Activated CD4-positive, CD25-positive, alpha-beta regulatory T cell treated with anti-CD3 and anti-CD28 coated beads, Interleukin-2, amount 50 U/mL, for 72 hours (primary cell): ENCODE measurements around the gene PTH.
A peak's percentile ranks its signal among the peaks of the same experiment; 100 is the strongest.

Experiments
- DNase-seq: peaks from one replicate; pipeline ENCODE4 v3.0.0; 2021

PTH gene

GRCh38 chr11:13495929-13496328 is at the start of gene PTH:
Gene PTH, minus strand, starts transcription at chr11:13495997. Its CDS starts 3,142 bp downstream, at chr11:13492855.
- no peak for DNase-seq

GRCh38 chr11:13538044-13538443 is 42.2 kb upstream of the PTH start:
- DNase-seq: no peak

GRCh38 chr11:13535819-13536218 is 40.0 kb upstream of the PTH start:
- no peak for DNase-seq

- DNase-seq: no peak
Measured at GRCh38 chr11:13534358-13534757, 38.6 kb upstream of the PTH start.

- DNase-seq: no peak
Measured at GRCh38 chr11:13525257-13525656, 29.5 kb upstream of the PTH start.

GRCh38 chr11:13503393-13503792 is 7.6 kb upstream of the PTH start:
- DNase-seq: no peak

- no peak for DNase-seq
Measured at GRCh38 chr11:13502492-13502891, 6.7 kb upstream of the PTH start.

- DNase-seq: no peak
Measured at GRCh38 chr11:13494051-13494450, 1.7 kb downstream of the PTH start.

- DNase-seq: no peak
Measured at GRCh38 chr11:13487661-13488030, 8.2 kb downstream of the PTH start.

- peak; percentile 64 for DNase-seq
Measured at GRCh38 chr11:13486926-13487660, 8.7 kb downstream of the PTH start.

GRCh38 chr11:13480198-13480597 is 15.6 kb downstream of the PTH start:
- no peak for DNase-seq

GRCh38 chr11:13479688-13480087 is 16.1 kb downstream of the PTH start:
- no peak for DNase-seq

- DNase-seq: no peak
Measured at GRCh38 chr11:13475091-13475490, 20.7 kb downstream of the PTH start.

- DNase-seq: no peak
Measured at GRCh38 chr11:13473013-13473722, 22.6 kb downstream of the PTH start.

- no peak for DNase-seq
Measured at GRCh38 chr11:13468750-13469149, 27.0 kb downstream of the PTH start.

GRCh38 chr11:13465909-13466371 is 29.9 kb downstream of the PTH start:
- DNase-seq: no peak

GRCh38 chr11:13463779-13464290 is 32.0 kb downstream of the PTH start:
- DNase-seq: no peak

GRCh38 chr11:13462901-13463778 is 32.7 kb downstream of the PTH start, which contains the start of gene BTBD10:
Gene BTBD10, minus strand, starts transcription at chr11:13463222. Its CDS starts 18,098 bp downstream, at chr11:13445124.
- DNase-seq: peak; percentile 91

- peak; percentile 61 for DNase-seq
Measured at GRCh38 chr11:13462311-13462900, 33.4 kb downstream of the PTH start.

- no peak for DNase-seq
Measured at GRCh38 chr11:13461291-13461690, 34.5 kb downstream of the PTH start.

GRCh38 chr11:13450832-13451397 is 44.9 kb downstream of the PTH start:
- no peak for DNase-seq

- DNase-seq: no peak
Measured at GRCh38 chr11:13449522-13449921, 46.3 kb downstream of the PTH start.
